Cardiac septum (tissue), 1 donor: ENCODE measurements around the gene ADH6. TPM values are rescaled to one million over a fixed set of nuclear protein-coding genes. Genes with fewer than 3 reads are reported as not detected.

ENCODE experiments used
- total RNA-seq: library from RNA; stranded (reverse); fragmentation: NEBNext Ultra II Directional; extraction: Animal tissue kit (Norgen Biotek cat#: 25700); gene quantifications from one replicate; pipeline ENCODE4 v1.2.1, GENCODE V29; 2021
- donor health status: DM: no; HTN: no; CAD: no.

ADH6 gene
- total RNA-seq, 1 donor from 2014 or later, result not detected

Other genes starting within 250 kb of the ADH6 start
- 56.2 TPM for gene METAP1, start 223.5 kb downstream of the ADH6 start, total RNA-seq
- 132 TPM for gene ADH5, start 130.5 kb downstream of the ADH6 start, total RNA-seq
- not detected for gene ADH4, start 74.9 kb downstream of the ADH6 start, total RNA-seq
- gene ADH1A, start 71.7 kb upstream of the ADH6 start, total RNA-seq, result not detected
- gene ADH1B, start 102.2 kb upstream of the ADH6 start, total RNA-seq, result 12.6 TPM
- gene ADH1C, start 133.5 kb upstream of the ADH6 start, total RNA-seq, result 4.0 TPM
- gene ADH7, start 216.1 kb upstream of the ADH6 start, total RNA-seq, result not detected